Measurements from ENCODE around the gene POM121C. TPM values are rescaled to one million over a fixed set of nuclear protein-coding genes. Genes with fewer than 3 reads are reported as not detected.
A peak's percentile ranks its signal among the peaks of the same experiment; 100 is the strongest.
"Not testable (repeated sequence)": the region's sequence is repeated elsewhere in the genome, so short reads cannot be mapped to it uniquely, and the experiment has no call there.

Gene POM121C
- total and polyA plus RNA-seq, 10 of the 15 experiments (the other 5 are each of a cell fraction or from before 2014, with no cell fraction given): 6.3 to 62.8 (median 17.1) TPM

DNA sequence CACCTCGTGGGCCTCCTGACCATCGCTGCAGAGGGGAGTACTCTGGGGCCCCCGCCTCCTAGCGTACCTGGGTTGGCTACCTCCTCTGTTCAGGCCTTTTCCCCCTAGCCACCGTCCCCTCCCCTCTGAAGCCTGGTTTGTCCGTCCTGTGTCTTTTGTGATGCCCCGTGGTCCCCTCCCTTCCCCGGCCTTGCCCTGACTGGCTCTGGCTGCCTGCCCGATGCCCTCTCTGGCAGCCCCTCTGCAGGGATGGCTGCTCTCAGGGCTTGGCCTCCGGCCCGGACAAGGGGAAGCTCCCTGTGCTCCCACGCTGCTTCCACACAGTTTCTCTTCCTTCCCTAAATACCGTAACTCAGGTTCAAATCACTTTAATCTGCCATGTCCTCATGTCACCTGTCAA, 66.4 kb downstream of the POM121C start:
- H3K4me3 ChIP-seq; RAD21 ChIA-PET (ENCODE audit: unreplicated experiment); H3K79me2 ChIP-seq (ENCODE audit: control insufficient read depth, insufficient read depth, low read length); H3K36me3 ChIP-seq (ENCODE audit: control insufficient read depth in 2 of 2, insufficient read depth in 2 of 2, low read length in 1 of 2); FAIRE-seq; H3K27ac ChIP-seq (ENCODE audit: control insufficient read depth, insufficient read depth); H4K20me1 ChIP-seq (ENCODE audit: control insufficient read depth, insufficient read depth); ATAC-seq; BruUV-seq (replicated peaks); intact Hi-C loops (cut with micrococcal nuclease; ENCODE audit: unreplicated experiment); in situ Hi-C loops (cut with MboI); H3K9ac ChIP-seq (ENCODE audit: control insufficient read depth, insufficient read depth, low read length); CTCF ChIA-PET; DNase-seq (ENCODE audit: low read depth, low spot score); H3K4me2 ChIP-seq (ENCODE audit: control insufficient read depth, insufficient read depth); H3K9me3 ChIP-seq (replicated peaks; ENCODE audit: control insufficient read depth, insufficient read depth, low read length); SMC1A ChIA-PET (ENCODE audit: uncharacterized antibody, unreplicated experiment); POLR2A ChIA-PET; H2AFZ ChIP-seq (ENCODE audit: control insufficient read depth, low read depth, low read length); H3K27me3 ChIP-seq (replicated peaks in 1 of 2; ENCODE audit: control insufficient read depth in 2 of 2, insufficient read depth in 2 of 2, low read length in 1 of 2); H3K4me1 ChIP-seq (ENCODE audit: control insufficient read depth, insufficient read depth, low read length): not testable (repeated sequence)
- WGBS (ENCODE audit: insufficient coverage, insufficient replicate concordance, low lambda C conversion rate, missing lambda C conversion rate): 97% methylated on average over 9 of the region's 13 CpGs

DNA sequence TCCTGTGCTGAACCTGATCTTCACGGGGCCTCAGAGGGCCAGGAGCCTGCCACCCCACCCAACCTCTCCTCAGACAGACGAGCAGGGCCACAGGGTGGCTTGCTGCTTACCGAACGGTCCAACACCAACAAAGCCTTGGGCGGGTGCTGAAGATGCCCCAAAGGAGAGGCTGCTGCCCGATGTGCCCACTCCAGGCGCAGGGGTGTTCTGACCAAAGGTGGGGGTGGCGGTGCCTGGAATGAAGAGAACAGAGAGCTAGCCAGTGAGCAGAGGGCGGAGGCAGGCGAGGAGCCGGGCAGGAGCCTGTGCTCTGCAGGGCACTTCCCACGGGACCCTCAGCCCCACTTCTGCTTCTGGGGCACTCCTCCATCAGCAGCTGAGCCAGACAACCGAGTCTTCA, 66.9 kb downstream of the POM121C start:
- H3K79me2 ChIP-seq (ENCODE audit: control insufficient read depth, insufficient read depth, low read length); ATAC-seq; H3K27ac ChIP-seq (ENCODE audit: control insufficient read depth, insufficient read depth); H3K27me3 ChIP-seq (replicated peaks in 1 of 2; ENCODE audit: control insufficient read depth in 2 of 2, insufficient read depth in 2 of 2, low read length in 1 of 2); H3K9ac ChIP-seq (ENCODE audit: control insufficient read depth, insufficient read depth, low read length); H3K9me3 ChIP-seq (replicated peaks; ENCODE audit: control insufficient read depth, insufficient read depth, low read length); in situ Hi-C loops (cut with MboI); SMC1A ChIA-PET (ENCODE audit: uncharacterized antibody, unreplicated experiment); H2AFZ ChIP-seq (ENCODE audit: control insufficient read depth, low read depth, low read length); H3K4me2 ChIP-seq (ENCODE audit: control insufficient read depth, insufficient read depth); H3K4me3 ChIP-seq; H3K4me1 ChIP-seq (ENCODE audit: control insufficient read depth, insufficient read depth, low read length); POLR2A ChIA-PET; FAIRE-seq; BruUV-seq (replicated peaks); H4K20me1 ChIP-seq (ENCODE audit: control insufficient read depth, insufficient read depth); CTCF ChIA-PET; RAD21 ChIA-PET (ENCODE audit: unreplicated experiment); DNase-seq (ENCODE audit: low read depth, low spot score); H3K36me3 ChIP-seq (ENCODE audit: control insufficient read depth in 2 of 2, insufficient read depth in 2 of 2, low read length in 1 of 2); intact Hi-C loops (cut with micrococcal nuclease; ENCODE audit: unreplicated experiment): not testable (repeated sequence)
- peak; percentile 13; the same call in 1 of the 2 replicates for TF ChIP-seq POLR2A (IDR thresholded peaks at IDR 0.05; ENCODE audit: low read depth, low read length)
- 69% methylated on average over 12 of the region's 13 CpGs for WGBS (ENCODE audit: insufficient coverage, insufficient replicate concordance, low lambda C conversion rate, missing lambda C conversion rate)

DNA sequence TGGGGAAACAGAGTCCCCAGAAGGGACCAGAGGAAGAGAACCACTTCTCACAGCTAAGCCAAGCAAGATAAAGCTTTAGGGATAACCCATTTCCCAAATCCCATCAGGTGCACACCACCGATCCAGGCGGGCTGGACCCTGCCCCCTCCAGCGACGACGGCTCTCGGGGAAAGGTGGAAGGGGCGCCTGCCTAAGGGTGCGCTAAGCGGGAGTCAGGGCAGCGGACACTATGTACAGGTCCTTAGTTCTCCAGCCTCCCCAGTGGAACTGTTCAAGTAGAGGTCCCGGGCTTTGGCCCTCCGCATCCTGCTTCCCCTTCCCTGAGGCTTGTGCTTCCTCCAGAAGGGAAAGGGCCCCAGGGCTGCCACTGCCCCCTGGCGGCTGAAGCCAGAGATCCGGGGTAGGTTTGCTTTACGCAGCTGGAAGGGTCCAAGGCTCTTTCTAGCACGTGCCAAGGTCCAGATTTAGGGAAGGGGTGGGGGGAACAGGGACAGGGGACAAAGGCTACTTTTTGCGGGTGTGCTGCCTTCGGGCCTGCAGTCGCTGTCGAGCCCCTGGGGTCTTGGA, 67.7 kb downstream of the POM121C start:
- BruUV-seq (replicated peaks); H4K20me1 ChIP-seq (ENCODE audit: control insufficient read depth, insufficient read depth); in situ Hi-C loops (cut with MboI); intact Hi-C loops (cut with micrococcal nuclease; ENCODE audit: unreplicated experiment); H3K36me3 ChIP-seq (ENCODE audit: control insufficient read depth in 2 of 2, insufficient read depth in 2 of 2, low read length in 1 of 2); H3K4me2 ChIP-seq (ENCODE audit: control insufficient read depth, insufficient read depth); H3K4me3 ChIP-seq; H3K27ac ChIP-seq (ENCODE audit: control insufficient read depth, insufficient read depth); RAD21 ChIA-PET (ENCODE audit: unreplicated experiment); H3K27me3 ChIP-seq (replicated peaks in 1 of 2; ENCODE audit: control insufficient read depth in 2 of 2, insufficient read depth in 2 of 2, low read length in 1 of 2); CTCF ChIA-PET; H3K9me3 ChIP-seq (replicated peaks; ENCODE audit: control insufficient read depth, insufficient read depth, low read length); H3K79me2 ChIP-seq (ENCODE audit: control insufficient read depth, insufficient read depth, low read length); H3K4me1 ChIP-seq (ENCODE audit: control insufficient read depth, insufficient read depth, low read length); H3K9ac ChIP-seq (ENCODE audit: control insufficient read depth, insufficient read depth, low read length); ATAC-seq; FAIRE-seq; H2AFZ ChIP-seq (ENCODE audit: control insufficient read depth, low read depth, low read length); POLR2A ChIA-PET; DNase-seq (ENCODE audit: low read depth, low spot score); SMC1A ChIA-PET (ENCODE audit: uncharacterized antibody, unreplicated experiment): not testable (repeated sequence)
- 99% methylated on average over 10 of the region's 20 CpGs for WGBS (ENCODE audit: insufficient coverage, insufficient replicate concordance, low lambda C conversion rate, missing lambda C conversion rate)

DNA sequence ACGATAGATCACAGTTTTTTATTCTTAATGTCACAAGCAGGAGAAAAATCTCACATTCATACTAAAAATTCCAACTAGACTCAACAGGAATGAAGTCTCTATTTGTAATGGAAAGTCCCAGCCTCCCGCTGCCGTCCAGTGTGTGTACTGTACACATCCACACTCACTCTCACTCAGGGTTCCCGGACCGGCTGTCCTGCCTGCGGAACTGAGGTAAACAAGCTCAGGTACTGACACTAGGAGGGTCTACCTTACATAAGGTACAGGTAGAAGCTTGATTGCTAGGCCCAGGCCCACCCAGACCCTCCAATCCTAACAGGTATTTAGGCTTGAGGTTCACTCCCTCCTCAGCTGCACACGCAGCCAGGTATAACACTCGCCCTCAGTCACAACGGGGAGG, 69.3 kb downstream of the POM121C start:
- H4K20me1 ChIP-seq (ENCODE audit: control insufficient read depth, insufficient read depth); H3K27me3 ChIP-seq (replicated peaks in 1 of 2; ENCODE audit: control insufficient read depth in 2 of 2, insufficient read depth in 2 of 2, low read length in 1 of 2); H3K4me2 ChIP-seq (ENCODE audit: control insufficient read depth, insufficient read depth); H3K4me3 ChIP-seq; H2AFZ ChIP-seq (ENCODE audit: control insufficient read depth, low read depth, low read length); in situ Hi-C loops (cut with MboI); SMC1A ChIA-PET (ENCODE audit: uncharacterized antibody, unreplicated experiment); H3K4me1 ChIP-seq (ENCODE audit: control insufficient read depth, insufficient read depth, low read length); RAD21 ChIA-PET (ENCODE audit: unreplicated experiment); ATAC-seq; H3K9ac ChIP-seq (ENCODE audit: control insufficient read depth, insufficient read depth, low read length); H3K27ac ChIP-seq (ENCODE audit: control insufficient read depth, insufficient read depth); CTCF ChIA-PET; intact Hi-C loops (cut with micrococcal nuclease; ENCODE audit: unreplicated experiment); FAIRE-seq; H3K36me3 ChIP-seq (ENCODE audit: control insufficient read depth in 2 of 2, insufficient read depth in 2 of 2, low read length in 1 of 2); BruUV-seq (replicated peaks); POLR2A ChIA-PET; H3K9me3 ChIP-seq (replicated peaks; ENCODE audit: control insufficient read depth, insufficient read depth, low read length); H3K79me2 ChIP-seq (ENCODE audit: control insufficient read depth, insufficient read depth, low read length); DNase-seq (ENCODE audit: low read depth, low spot score): not testable (repeated sequence)
- 100% methylated on average over 8 of the region's 9 CpGs for WGBS (ENCODE audit: insufficient coverage, insufficient replicate concordance, low lambda C conversion rate, missing lambda C conversion rate)
